ENCODE data around the gene C16orf96.

The C16orf96 gene

GRCh38 chr16:4556112-4556511, at the start of gene C16orf96:
Gene C16orf96 (plus strand): TSS chr16:4556340. CDS start chr16:4556490, 150 bp downstream.
- DNase-seq (ENCODE audit: low read depth, low spot score): no peak

GRCh38 chr16:4506450-4506849, 49.7 kb upstream of the C16orf96 start:
- no peak for DNase-seq (ENCODE audit: low read depth, low spot score)

- DNase-seq (ENCODE audit: low read depth, low spot score): no peak
Observed at GRCh38 chr16:4507588-4508345, 48.4 kb upstream of the C16orf96 start.

GRCh38 chr16:4508806-4509205, 47.3 kb upstream of the C16orf96 start:
- no peak for DNase-seq (ENCODE audit: low read depth, low spot score)

- no peak for DNase-seq (ENCODE audit: low read depth, low spot score)
Observed at GRCh38 chr16:4509420-4509819, 46.7 kb upstream of the C16orf96 start.

- DNase-seq (ENCODE audit: low read depth, low spot score): no peak
Observed at GRCh38 chr16:4510131-4510530, 46.0 kb upstream of the C16orf96 start.

- no peak for DNase-seq (ENCODE audit: low read depth, low spot score)
Observed at GRCh38 chr16:4510747-4511426, 45.3 kb upstream of the C16orf96 start.

GRCh38 chr16:4511441-4512082, 44.6 kb upstream of the C16orf96 start:
- no peak for DNase-seq (ENCODE audit: low read depth, low spot score)

- DNase-seq (ENCODE audit: low read depth, low spot score): no peak
Observed at GRCh38 chr16:4512473-4512872, 43.7 kb upstream of the C16orf96 start.

GRCh38 chr16:4513086-4513860, 42.9 kb upstream of the C16orf96 start:
- DNase-seq (ENCODE audit: low read depth, low spot score): no peak

- no peak for DNase-seq (ENCODE audit: low read depth, low spot score)
Observed at GRCh38 chr16:4513881-4514280, 42.3 kb upstream of the C16orf96 start.

- DNase-seq (ENCODE audit: low read depth, low spot score): no peak
Observed at GRCh38 chr16:4514606-4515005, 41.5 kb upstream of the C16orf96 start.

GRCh38 chr16:4515611-4516233, 40.4 kb upstream of the C16orf96 start:
- DNase-seq (ENCODE audit: low read depth, low spot score): no peak

- no peak for DNase-seq (ENCODE audit: low read depth, low spot score)
Observed at GRCh38 chr16:4517812-4518680, 38.1 kb upstream of the C16orf96 start.

GRCh38 chr16:4519274-4520058, 36.7 kb upstream of the C16orf96 start:
- DNase-seq (ENCODE audit: low read depth, low spot score): no peak

GRCh38 chr16:4520913-4521312, 35.2 kb upstream of the C16orf96 start:
- no peak for DNase-seq (ENCODE audit: low read depth, low spot score)

- peak; percentile 84 for DNase-seq (ENCODE audit: low read depth, low spot score)
Observed at GRCh38 chr16:4522051-4522581, 34.0 kb upstream of the C16orf96 start.

GRCh38 chr16:4523686-4524085, 32.5 kb upstream of the C16orf96 start:
- no peak for DNase-seq (ENCODE audit: low read depth, low spot score)

GRCh38 chr16:4524571-4524970, 31.6 kb upstream of the C16orf96 start:
- no peak for DNase-seq (ENCODE audit: low read depth, low spot score)

All from brain pericyte (primary cell).